Lower lobe of right lung (tissue), 2 donors: ENCODE measurements around the gene RAVER1. TPM values are rescaled to one million over a fixed set of nuclear protein-coding genes. Genes with fewer than 3 reads are reported as not detected.

Experiments
- ATAC-seq, 2 donors: fragments of 200-7000 bp; cut with Tn5 transposase; one replicate each; pipeline ENCODE4 v1.9.1; 2020 to 2022; ENCODE audit warnings: mild to moderate bottlenecking in 2 of 2, moderate library complexity in 2 of 2
- DNase-seq: peaks from one replicate; pipeline ENCODE4 v3.0.0-alpha.2; 2020
- H3K27ac ChIP-seq: fragments of 200-600 bp; one replicate; pipeline ENCODE4 v1.8.0; 2022
- H3K27me3 ChIP-seq: fragments of 200-600 bp; one replicate; pipeline ENCODE4 v1.8.0; 2022; ENCODE audit warnings: low read depth
- H3K36me3 ChIP-seq: fragments of 200-600 bp; one replicate; pipeline ENCODE4 v1.8.0; 2022; ENCODE audit warnings: mild to moderate bottlenecking
- H3K4me1 ChIP-seq: fragments of 200-600 bp; one replicate; pipeline ENCODE4 v1.8.0; 2022
- H3K4me3 ChIP-seq: fragments of 200-600 bp; one replicate; pipeline ENCODE4 v1.8.0; 2022; ENCODE audit warnings: mild to moderate bottlenecking
- H3K9me3 ChIP-seq: fragments of 200-600 bp; one replicate; pipeline ENCODE4 v1.8.0; 2022
- intact Hi-C: fragments of 100-400 bp; cut with DNase I; formaldehyde crosslinking; loops from one replicate; pipeline ENCODE4 v1.11.0; 2022
- total RNA-seq: library from RNA; stranded (reverse); fragmentation: NEBNext Ultra II Directional; extraction: Animal tissue kit (Norgen Biotek cat#: 25700); gene quantifications from one replicate; pipeline ENCODE4 v1.2.1, GENCODE V29; 2021
- TF ChIP-seq, protein P1 (sequence below): fragments of 200-600 bp; IDR thresholded peaks from one replicate; pipeline ENCODE4 v1.8.0; 2022; ENCODE audit warnings: antibody characterized with exemption, mild to moderate bottlenecking
- donor health status: DM: no; HTN: yes; CAD: no; lungs with severe emphysema.

RAVER1 gene
- total RNA-seq, 1 donor from 2014 or later = 29.6 TPM

DNA sequence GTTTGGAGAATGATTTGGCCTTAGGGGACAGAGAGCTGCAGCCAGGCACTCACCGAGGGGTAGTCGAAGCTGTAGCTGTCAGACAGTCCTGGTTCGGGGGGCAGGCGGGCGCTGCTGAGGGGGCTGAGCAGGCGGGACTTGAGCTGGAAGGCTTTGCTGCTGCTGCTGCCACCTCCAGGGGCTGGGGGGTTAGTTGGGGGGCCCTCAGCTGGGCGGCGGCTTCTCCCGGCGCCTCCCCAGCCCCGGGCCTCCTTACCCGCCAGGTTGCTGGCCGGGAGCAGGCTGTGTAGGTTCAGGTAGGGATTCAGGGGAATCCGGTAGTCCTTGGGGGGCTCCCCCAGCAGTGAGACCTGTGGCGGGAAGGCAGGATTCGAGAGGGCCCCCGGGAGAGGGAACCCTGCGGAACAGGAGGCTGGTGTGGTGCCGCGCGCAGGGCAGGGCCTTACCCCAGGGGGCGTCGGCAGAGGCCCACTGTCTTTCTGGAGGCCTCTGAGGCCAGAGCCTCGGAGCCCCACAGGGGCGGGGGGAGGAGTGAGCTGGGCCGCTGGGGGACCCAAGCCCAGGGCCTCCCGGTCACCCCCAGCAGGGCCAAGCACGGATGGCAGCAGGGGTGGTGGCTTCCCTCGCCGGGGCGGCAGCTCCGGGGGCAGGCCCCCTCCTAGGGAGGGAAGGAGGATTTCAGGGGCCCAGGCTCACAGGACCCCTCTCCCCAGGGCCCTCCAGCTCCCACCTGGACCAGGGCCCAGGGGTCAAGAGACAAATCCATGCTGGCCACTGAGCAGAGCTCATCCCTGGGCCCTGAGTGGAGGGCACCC, 12.5 kb downstream of the RAVER1 start:
- Histone ChIP-seq H3K4me1 (peaks cover 5% of the 10 kb centered on the region), H3K4me3 (no peak overlapping the region), H3K9me3 (no peaks in the 10 kb centered on the region), H3K27ac (no peak overlapping the region), H3K36me3 (peaks cover 93% of the 10 kb centered on the region), H3K27me3 (no peaks in the 10 kb centered on the region)
- intact Hi-C loops = no loop called here
- TF ChIP-seq, protein P1, sequence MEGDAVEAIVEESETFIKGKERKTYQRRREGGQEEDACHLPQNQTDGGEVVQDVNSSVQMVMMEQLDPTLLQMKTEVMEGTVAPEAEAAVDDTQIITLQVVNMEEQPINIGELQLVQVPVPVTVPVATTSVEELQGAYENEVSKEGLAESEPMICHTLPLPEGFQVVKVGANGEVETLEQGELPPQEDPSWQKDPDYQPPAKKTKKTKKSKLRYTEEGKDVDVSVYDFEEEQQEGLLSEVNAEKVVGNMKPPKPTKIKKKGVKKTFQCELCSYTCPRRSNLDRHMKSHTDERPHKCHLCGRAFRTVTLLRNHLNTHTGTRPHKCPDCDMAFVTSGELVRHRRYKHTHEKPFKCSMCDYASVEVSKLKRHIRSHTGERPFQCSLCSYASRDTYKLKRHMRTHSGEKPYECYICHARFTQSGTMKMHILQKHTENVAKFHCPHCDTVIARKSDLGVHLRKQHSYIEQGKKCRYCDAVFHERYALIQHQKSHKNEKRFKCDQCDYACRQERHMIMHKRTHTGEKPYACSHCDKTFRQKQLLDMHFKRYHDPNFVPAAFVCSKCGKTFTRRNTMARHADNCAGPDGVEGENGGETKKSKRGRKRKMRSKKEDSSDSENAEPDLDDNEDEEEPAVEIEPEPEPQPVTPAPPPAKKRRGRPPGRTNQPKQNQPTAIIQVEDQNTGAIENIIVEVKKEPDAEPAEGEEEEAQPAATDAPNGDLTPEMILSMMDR = no peak
- DNase-seq = no peak
- ATAC-seq = no peak

DNA sequence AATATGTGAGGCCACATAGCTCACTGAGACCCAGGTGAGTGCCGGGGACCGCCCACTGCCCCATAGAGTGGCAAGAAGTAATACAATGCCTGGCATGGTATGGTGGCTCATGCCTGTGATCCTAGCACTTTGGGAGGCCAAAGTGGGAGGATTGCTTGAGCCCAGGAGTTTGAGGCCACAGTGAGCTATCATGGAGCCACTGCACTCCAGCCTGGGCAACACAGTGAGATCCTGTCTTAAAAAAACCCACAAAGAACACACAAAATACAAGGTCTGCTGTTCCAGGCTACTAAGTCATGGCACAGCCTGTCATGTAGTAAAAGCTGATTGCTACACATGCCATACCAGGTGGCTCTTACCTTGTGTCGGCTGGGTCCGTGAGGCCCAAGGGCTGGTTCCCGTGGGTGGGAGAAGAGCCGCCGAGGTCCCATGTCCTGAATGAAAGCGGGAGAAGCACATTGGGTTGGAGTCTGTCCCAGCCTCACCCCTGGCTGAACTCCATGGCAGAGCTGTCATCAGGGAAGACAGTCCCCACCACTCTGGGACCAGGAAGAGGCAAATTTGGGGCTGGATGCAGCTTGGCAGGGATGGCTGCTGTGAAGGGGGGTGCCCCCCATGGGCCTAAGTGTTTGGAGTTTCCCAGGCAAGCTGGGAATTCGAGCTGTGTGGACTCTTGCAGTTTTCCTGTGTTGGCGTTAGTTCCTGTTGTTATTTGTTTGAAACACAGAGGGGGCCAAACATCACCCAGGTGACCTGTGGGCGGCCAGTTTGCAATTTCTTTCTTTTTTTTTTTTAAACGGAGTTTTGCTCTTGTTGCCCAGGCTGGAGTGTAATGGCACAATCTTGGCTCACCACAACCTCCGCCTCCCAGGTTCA, 14.3 kb downstream of the RAVER1 start:
- no peak overlapping the region for H3K4me3 ChIP-seq
- peaks cover 76% of the 10 kb centered on the region for H3K36me3 ChIP-seq
- DNase-seq (no peak), ATAC-seq (no peak)
- H3K9me3 ChIP-seq = no peaks in the 10 kb centered on the region
- TF ChIP-seq, protein P1 = no peak
- H3K27me3 ChIP-seq = no peaks in the 10 kb centered on the region
- H3K27ac ChIP-seq = no peak overlapping the region
- peaks cover 16% of the 10 kb centered on the region for H3K4me1 ChIP-seq
- intact Hi-C loops = no loop called here

DNA sequence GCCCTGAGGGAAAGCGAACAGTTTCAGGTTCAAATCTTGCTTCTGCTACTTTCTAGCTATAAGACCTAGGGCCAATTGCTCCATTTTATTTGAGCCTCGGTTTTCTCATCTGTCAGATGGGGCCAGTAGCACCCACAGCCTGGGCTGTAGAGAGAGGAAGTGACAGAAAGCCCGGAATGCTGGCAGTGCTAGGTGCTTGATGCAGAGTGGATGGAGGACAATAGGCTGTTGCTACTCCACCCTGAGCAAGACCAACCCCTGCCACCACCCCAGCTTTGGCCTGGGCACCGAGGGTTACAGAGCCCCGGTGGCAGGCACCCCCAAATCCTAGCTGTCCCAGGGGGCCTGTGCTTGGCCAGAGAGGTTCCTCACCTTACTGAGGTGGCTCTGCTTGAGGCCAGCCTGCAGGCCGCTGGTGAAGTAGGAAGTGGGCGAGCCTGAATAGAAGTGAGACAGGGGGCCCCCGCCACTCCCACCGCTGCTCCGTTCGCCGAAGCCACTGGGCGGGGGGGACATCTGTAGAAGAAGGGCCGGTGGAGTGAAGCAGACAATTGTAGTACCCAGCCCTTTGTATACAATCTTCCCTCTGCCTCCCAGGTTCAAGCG, 15.4 kb downstream of the RAVER1 start:
- ATAC-seq (no peak), DNase-seq (no peak)
- H3K27me3 ChIP-seq = no peaks in the 10 kb centered on the region
- H3K4me1 ChIP-seq = peaks cover 16% of the 10 kb centered on the region
- intact Hi-C loops = no loop called here
- no peak overlapping the region for H3K27ac ChIP-seq
- H3K36me3 ChIP-seq = peaks cover 65% of the 10 kb centered on the region
- TF ChIP-seq, protein P1 = no peak
- H3K4me3 ChIP-seq = no peak overlapping the region
- H3K9me3 ChIP-seq = no peaks in the 10 kb centered on the region

DNA sequence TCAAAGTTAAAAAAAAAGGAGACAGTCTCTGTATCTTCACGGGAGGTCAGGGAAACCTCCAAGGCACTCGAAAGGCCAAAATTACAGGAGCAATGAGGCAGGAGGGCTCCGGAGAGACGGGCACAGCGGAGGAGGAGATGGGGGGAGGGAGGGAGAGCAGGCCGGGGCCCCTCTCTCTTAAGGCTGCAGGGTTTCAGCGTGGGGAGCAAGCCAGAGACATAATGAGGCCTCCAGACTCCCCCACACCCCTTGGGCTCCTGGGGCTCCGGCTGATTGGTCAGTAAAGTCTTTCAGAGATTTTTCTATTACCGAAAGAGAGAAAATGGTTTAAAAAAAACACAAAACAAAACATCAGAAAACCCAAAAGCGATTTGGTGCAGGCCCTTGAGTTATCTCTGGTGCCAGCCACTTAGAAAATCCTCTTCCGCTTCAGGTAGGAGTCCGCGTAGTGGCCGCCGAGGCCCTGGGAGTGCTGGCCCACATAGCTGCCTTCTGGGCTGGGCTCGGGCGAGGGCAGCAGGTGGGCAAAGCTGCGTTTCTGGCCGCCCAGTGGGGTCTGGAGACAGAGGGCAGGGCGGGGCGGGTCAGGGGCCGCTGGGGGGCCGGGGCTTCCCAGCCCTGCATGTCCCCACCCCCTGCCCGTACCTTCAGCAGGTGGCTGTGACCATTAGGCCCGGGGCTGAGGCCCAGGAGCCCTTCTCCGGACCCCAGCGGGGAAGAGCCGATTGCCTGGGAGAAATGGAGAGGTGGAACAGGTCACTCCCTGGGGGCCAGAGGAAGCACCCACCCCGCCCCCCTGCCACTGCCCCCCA, 16.1 kb downstream of the RAVER1 start:
- intact Hi-C loops = no loop called here
- Histone ChIP-seq H3K27me3 (no peaks in the 10 kb centered on the region), H3K36me3 (peaks cover 58% of the 10 kb centered on the region), H3K4me3 (no peak overlapping the region), H3K4me1 (peaks cover 16% of the 10 kb centered on the region), H3K27ac (no peak overlapping the region), H3K9me3 (no peaks in the 10 kb centered on the region)
- DNase-seq (no peak), ATAC-seq (no peak)
- TF ChIP-seq, protein P1 = no peak
